Thymus (tissue), 11 donors: ENCODE results near the gene OVCA2. TPM values are rescaled to one million over a fixed set of nuclear protein-coding genes. Genes with fewer than 3 reads are reported as not detected.

Experiments
- DNase-seq, 9 donors: peaks; one replicate each; pipeline ENCODE4 v3.0.0-alpha.2; 2013; ENCODE audit warnings: low spot score in 9 of 9, low read depth in 6 of 9, missing footprints in 1 of 9
- H3K27ac ChIP-seq, 2 donors: one replicate each; pipeline ENCODE4 v1.5.1; 2013; ENCODE audit warnings: control low read depth in 1 of 2, low read depth in 1 of 2, low read length in 1 of 2, mild to moderate bottlenecking in 1 of 2, moderate library complexity in 1 of 2
- H3K27me3 ChIP-seq, 2 donors: one replicate each; pipeline ENCODE4 v1.5.1; 2013; ENCODE audit warnings: low read length in 1 of 2; ENCODE audit not compliant: control insufficient read depth in 2 of 2, insufficient read depth in 1 of 2
- H3K36me3 ChIP-seq, 2 donors: one replicate each; pipeline ENCODE4 v1.5.1; 2013; ENCODE audit warnings: low read length in 1 of 2, mild to moderate bottlenecking in 1 of 2, moderate library complexity in 1 of 2; ENCODE audit not compliant: control insufficient read depth in 2 of 2, insufficient read depth in 2 of 2
- H3K4me1 ChIP-seq, 2 donors: one replicate each; pipeline ENCODE4 v1.5.1; 2013; ENCODE audit warnings: low read length in 2 of 2; ENCODE audit not compliant: control insufficient read depth in 2 of 2, insufficient read depth in 2 of 2
- H3K4me3 ChIP-seq, 2 donors: one replicate each; pipeline ENCODE4 v1.5.1; 2013; ENCODE audit warnings: low read length in 2 of 2, control low read depth in 1 of 2, mild to moderate bottlenecking in 1 of 2
- H3K9me3 ChIP-seq, 2 donors: one replicate each; pipeline ENCODE4 v1.5.1; 2013; ENCODE audit warnings: low read length in 1 of 2, mild to moderate bottlenecking in 1 of 2; ENCODE audit not compliant: control insufficient read depth in 2 of 2, insufficient read depth in 1 of 2
- WGBS: extraction: QIAGEN DNeasy Blood & Tissue Kit; methylation state at CpG from one replicate; pipeline ENCODE4 v1.1.7; 2013; 5-methylcytosine and 5-hydroxymethylcytosine counted together
- polyA plus RNA-seq: library from polyadenylated mRNA; stranded (reverse); fragments of 200-250 nt; gene quantifications from one replicate; pipeline ENCODE4 v1.2.3, GENCODE V29; 2013
- total RNA-seq: library from RNA; stranded (reverse); fragments of 120-200 nt; gene quantifications from one replicate; pipeline ENCODE4 v1.2.4, GENCODE V29; 2013
- donor health status: healthy.

OVCA2 gene
- total and polyA plus RNA-seq, 2 donors = 39.8 to 81.8 TPM

DNA sequence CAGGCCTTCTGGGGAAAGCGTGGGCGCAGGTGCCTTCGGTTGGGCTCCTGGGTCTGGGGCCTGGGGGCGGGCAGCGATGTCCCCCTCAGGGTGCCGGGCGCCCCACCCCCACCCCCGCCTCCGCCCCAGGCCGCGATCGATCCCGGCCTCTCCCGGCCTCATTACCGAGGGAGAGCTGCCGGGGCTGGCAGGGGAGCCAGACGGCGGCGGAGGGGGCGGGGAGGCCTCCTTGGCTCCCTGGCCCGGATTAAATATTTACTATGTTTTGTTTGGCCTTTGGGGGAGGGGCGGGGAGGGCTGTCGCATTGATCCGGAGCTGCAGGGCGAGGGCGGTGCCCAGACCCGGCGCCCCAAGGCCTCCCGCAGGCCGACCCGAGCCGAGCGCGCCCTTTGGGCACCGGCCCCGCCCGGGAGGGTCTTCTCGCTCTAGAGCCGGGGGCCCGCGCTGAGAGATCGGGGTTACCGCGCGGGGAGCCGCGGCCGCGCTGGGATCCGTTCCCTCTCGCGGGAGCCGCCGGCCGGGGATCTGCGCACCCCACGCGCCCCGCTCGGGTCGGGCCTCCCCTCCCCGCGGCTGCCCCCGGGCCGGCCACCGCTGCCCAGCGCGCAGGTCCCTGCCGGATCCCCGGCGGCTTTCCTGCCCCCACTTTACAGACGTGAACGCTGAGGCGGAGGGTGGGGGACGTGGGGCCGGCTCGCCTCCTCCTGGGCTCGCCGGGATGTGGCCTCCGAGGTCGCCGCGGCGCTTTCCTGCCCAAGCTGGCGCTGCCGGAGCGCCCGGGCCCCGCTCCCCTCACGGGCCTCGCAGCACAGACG lies 43.7 kb upstream of the OVCA2 start:
- H3K27ac ChIP-seq = no peak overlapping the region
- WGBS = 8% methylated on average over 92 of the region's 92 CpGs
- H3K4me1 ChIP-seq = peaks cover 2% of the 10 kb centered on the region in 2 donors
- H3K4me3 ChIP-seq = peak overlapping the region in 1 of 2 donors; percentile 26
- H3K36me3 ChIP-seq = no peaks in the 10 kb centered on the region
- no peak for DNase-seq
- H3K9me3 ChIP-seq = no peaks in the 10 kb centered on the region
- H3K27me3 ChIP-seq = peaks cover 41 to 77% of the 10 kb centered on the region in 2 donors

DNA sequence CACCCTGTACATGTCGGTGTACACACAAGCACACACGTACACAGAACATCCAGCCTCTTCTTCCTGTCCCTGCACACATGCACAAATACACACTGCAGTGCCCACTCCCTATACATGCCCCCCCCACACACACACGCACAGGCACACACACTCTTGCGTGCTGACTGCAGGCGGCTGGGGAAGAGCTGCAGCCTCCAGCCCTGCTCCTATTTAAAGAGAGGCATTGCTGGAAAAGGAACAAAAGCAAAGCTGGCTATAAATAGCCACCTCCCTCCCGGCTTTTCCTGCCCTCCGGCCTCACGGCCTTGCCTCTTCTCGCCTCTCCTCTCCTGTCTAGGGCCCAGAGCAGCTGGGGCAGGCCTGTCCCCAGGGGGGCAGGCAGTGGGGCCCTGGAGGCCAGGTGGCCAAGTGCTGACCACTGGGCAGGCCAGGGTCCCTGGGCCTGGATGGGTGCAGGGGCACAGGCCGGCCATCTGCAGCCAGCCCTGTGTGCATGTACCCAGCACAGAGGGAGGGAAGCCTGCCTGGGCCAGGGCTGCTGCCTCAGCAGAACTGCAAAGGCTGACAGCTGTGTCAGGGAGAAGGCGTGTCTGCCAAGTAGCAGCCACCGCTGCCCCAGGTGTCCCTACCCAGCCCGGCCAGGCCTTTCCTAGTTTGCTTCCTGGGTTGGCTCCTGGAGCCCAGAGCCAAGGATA lies 42.1 kb upstream of the OVCA2 start:
- 72% methylated on average over 13 of the region's 13 CpGs for WGBS
- no peak for DNase-seq
- H3K4me1 ChIP-seq = peaks cover 2% of the 10 kb centered on the region in 2 donors
- peaks cover 41 to 73% of the 10 kb centered on the region in 2 donors for H3K27me3 ChIP-seq
- H3K36me3 ChIP-seq = no peaks in the 10 kb centered on the region
- no peak overlapping the region for H3K27ac ChIP-seq
- no peak overlapping the region for H3K4me3 ChIP-seq
- no peaks in the 10 kb centered on the region for H3K9me3 ChIP-seq

DNA sequence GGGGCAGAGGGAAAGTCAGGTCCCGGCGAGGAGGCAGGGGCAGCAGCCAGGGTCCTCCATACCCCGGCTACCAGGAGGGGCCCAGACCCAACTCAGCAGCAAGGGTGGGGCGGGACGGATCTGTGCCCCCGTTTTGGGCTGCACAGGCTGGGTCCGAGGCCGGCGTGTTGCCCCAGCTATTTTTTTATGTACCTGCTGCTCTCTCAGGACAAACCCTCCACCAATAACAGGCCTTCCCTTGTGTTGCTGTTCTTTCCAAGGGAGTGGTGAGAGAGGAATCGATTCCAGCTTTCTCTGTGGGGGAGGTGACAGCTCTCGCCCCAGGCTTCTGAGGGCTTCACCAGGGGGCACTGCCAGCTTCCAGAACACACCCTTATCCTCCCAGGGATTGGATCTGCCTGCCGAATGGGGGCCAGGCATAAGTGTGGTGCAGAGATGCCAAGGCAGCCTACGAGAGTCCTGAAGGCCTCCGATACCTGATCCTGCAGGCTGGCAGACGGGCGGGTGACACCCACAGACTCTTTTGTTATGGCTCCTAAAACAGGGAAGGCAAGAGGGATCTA lies 39.0 kb upstream of the OVCA2 start:
- peaks cover 20 to 44% of the 10 kb centered on the region in 2 donors for H3K27me3 ChIP-seq
- H3K9me3 ChIP-seq = no peaks in the 10 kb centered on the region
- peaks cover 2% of the 10 kb centered on the region in 2 donors for H3K4me1 ChIP-seq
- WGBS = 93% methylated on average over 16 of the region's 16 CpGs
- no peak overlapping the region for H3K27ac ChIP-seq
- no peak for DNase-seq
- no peaks in the 10 kb centered on the region for H3K36me3 ChIP-seq
- H3K4me3 ChIP-seq = no peak overlapping the region

DNA sequence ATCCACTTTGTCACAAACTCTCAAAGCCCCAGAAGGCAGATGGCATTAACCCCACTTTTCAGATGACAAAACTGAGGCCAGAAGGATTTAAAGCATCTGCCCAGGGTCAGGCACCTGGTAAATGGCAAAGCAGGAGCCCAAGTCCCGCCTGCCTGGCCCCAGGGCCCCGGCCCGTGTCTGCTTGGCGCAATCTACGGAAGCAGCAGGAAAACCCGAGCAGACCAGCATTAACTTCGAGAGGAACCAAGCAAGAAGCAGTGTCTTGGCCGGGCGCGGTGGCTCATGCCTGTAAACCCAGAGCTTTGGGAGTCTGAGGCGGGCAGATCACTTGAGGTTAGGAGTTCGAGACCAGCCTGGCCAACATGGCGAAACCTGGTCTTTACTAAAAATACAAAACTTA lies 38.3 kb upstream of the OVCA2 start:
- 92% methylated on average over 13 of the region's 13 CpGs for WGBS
- Histone ChIP-seq H3K27me3 (peaks cover 13 to 37% of the 10 kb centered on the region in 2 donors), H3K4me3 (no peak overlapping the region), H3K9me3 (no peaks in the 10 kb centered on the region), H3K27ac (no peak overlapping the region), H3K36me3 (no peaks in the 10 kb centered on the region), H3K4me1 (peaks cover 0 to 2% of the 10 kb centered on the region in 2 donors)
- DNase-seq = no peak

DNA sequence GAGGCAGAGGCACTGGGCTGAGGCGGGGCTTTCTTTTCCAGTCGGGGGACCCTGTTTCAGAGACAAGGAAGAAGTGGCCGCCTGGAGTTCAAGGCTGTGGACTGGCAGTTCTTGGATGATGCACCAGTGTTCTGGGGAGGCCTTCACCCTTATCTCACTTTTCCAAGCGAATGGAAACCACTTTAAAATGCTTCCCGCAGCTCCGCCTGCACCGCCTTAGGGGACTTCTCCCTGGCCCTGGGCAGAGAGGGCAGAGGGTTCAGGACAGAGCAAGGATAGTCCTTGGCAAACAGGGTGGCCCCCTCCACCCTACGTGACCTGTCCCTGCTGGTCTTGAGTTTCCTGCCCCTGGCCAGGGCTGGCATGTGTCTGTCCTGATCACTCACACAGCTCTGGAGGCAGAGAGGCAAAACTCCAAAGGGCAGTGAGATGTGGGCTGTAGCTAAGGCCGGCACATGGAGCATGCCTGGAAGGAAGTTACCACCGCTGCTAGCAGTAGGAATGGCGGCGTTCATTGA lies 37.3 kb upstream of the OVCA2 start:
- Histone ChIP-seq H3K4me1 (peaks cover 0 to 2% of the 10 kb centered on the region in 2 donors), H3K4me3 (no peak overlapping the region), H3K36me3 (no peaks in the 10 kb centered on the region), H3K27me3 (peaks cover 8 to 27% of the 10 kb centered on the region in 2 donors), H3K27ac (no peak overlapping the region), H3K9me3 (no peaks in the 10 kb centered on the region)
- DNase-seq = no peak
- WGBS = 95% methylated on average over 12 of the region's 12 CpGs

DNA sequence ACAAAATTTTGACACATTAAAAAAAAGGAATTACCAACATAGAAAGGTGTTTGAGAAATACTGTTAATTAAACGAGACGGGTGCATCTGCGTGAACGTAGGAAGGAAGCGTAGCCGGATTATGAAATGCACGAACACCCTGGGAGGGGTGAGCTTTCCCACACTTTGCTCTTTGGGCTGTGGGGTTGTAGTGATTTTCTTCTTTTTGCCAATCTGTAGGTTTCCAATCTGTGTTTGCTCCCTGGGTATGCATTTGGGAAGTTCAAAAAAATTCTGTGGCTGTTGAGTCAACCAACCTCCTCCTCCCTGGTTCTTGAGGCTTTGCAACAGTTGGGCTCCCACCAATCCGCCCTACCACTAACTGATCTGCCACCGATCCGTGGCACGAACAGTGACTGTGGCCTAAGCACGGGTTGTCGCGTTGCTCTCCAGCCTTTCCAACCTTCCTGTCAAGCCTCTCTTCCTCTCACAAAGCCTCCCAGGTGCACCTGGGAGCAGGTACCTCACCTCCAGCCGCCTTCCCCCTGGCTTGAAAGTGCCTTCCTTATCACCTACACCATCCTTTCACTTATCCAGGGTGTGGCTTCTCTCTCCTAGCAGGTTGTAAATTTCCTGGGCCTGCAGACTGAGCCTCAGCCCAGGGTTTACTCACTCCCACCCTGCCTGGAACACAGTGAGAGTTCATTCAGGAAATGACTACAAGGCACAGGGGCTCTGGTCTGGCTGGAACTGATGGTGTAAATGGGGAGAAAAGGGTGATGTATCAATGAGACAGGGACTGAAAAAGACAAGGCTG lies 33.3 kb upstream of the OVCA2 start:
- no peak overlapping the region for H3K4me3 ChIP-seq

DNA sequence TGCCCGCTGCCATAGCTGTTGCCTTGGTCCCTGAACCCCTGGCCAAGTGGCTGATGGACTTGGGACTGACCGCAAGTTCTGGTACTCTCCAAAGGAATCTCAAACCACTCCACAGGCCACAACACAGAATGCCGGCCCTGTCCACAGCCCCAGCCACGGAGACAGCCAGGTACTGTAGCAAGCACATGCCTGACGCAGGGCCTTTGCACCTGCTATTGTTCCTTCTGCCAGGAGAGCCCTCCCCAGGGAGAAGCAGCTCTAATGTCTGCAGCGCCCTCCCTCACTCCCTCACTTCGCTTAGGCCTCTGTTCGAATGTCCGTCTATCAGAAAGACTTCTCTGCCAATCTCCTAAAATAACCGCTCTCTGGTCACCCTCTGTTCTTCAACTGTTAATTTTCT lies 32.1 kb upstream of the OVCA2 start:
- no peak for DNase-seq
- no peaks in the 10 kb centered on the region for H3K36me3 ChIP-seq
- peaks cover 0 to 13% of the 10 kb centered on the region in 2 donors for H3K27me3 ChIP-seq
- H3K9me3 ChIP-seq = peaks cover 0 to 6% of the 10 kb centered on the region in 2 donors
- no peak overlapping the region for H3K27ac ChIP-seq
- no peak overlapping the region for H3K4me3 ChIP-seq
- 96% methylated on average over 10 of the region's 10 CpGs for WGBS
- H3K4me1 ChIP-seq = peaks cover 0 to 9% of the 10 kb centered on the region in 2 donors

More for the DNA sequence above, 33.3 kb upstream of the OVCA2 start:
- peaks cover 0 to 6% of the 10 kb centered on the region in 2 donors for H3K9me3 ChIP-seq
- no peak for DNase-seq
- peaks cover 0 to 13% of the 10 kb centered on the region in 2 donors for H3K27me3 ChIP-seq
- no peak overlapping the region for H3K27ac ChIP-seq
- H3K4me1 ChIP-seq = peaks cover 0 to 9% of the 10 kb centered on the region in 2 donors
- 92% methylated on average over 15 of the region's 15 CpGs for WGBS
- H3K36me3 ChIP-seq = no peaks in the 10 kb centered on the region

DNA sequence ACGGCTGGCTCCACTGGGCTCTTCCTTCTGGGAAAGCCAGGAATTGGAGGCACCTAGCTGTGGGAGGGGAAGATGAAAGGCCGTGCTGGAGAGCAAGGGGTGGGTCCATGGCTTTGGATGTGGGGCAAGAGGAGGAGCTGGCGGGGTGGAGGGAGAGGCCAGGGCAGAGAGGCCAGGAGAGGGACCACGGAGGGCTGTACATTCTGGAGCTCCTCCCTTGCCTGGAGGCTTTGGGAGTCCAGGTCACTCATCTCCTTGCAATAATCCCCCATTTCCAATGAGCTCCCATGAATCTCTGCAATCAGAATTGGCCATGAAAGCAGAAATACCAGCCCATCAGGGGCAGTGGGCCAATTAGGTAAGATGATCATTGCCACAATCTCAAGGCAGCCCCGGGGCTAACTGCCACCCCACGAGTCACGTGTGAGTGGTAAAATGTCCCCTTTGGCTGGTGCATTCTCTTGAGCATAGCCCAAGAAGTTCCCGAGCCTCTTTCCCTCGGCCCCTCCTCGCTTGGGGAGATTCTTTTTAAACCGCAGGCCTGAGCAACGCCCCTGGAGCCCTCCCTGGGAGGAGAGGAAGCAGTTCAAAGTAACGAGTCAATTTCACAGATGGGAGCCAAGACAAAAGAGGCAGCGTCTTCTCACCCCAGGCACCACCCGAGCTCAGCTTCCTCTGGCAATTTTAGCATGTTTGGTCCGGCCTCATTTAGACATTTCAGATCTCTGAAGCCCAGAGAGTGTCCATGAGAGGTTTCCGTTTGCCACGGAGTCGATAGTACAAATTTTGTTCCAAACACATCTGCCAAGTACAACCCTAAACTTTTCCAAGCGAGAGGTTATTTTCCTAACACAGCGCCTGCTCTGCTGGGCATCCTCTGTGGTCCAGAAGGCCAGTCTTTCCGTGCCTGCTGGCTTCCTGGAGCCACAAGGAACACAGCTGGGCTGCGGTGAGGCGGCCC lies 30.1 kb upstream of the OVCA2 start:
- WGBS = 59% methylated on average over 24 of the region's 24 CpGs
- Histone ChIP-seq H3K27me3 (peaks cover 0 to 18% of the 10 kb centered on the region in 2 donors), H3K4me3 (no peak overlapping the region), H3K9me3 (peaks cover 0 to 6% of the 10 kb centered on the region in 2 donors), H3K36me3 (no peaks in the 10 kb centered on the region), H3K27ac (peak overlapping the region in 1 of 2 donors; percentile 52), H3K4me1 (peaks cover 0 to 9% of the 10 kb centered on the region in 2 donors)
- DNase-seq = no peak
